C4-2B (cell line): ENCODE results near the gene CA14.

ENCODE experiments used
- H3K27ac ChIP-seq: fragments of 450-650 bp; 2 replicates; pipeline ENCODE4 v1.5.1; 2017
- CTCF ChIP-seq: fragments of 450-650 bp; conservative IDR thresholded peaks from 2 replicates; pipeline ENCODE4 v1.5.1; 2017; ENCODE audit warnings: mild to moderate bottlenecking
- ZFX ChIP-seq: fragments of 450-650 bp; IDR thresholded peaks from 2 replicates; pipeline ENCODE4 v1.6.1; 2017

The CA14 gene

GRCh38 chr1:150234309-150234565 lies 23.3 kb upstream of the CA14 start:
- H3K27ac ChIP-seq, result no peak overlapping the region; the same call in 1 of the 2 replicates

GRCh38 chr1:150234566-150235293 lies 22.8 kb upstream of the CA14 start:
- TF ChIP-seq CTCF (no peak), ZFX (no peak)
- H3K27ac ChIP-seq, result peak overlapping the region; percentile 69

More at GRCh38 chr1:150234309-150234565, 23.3 kb upstream of the CA14 start:
- TF ChIP-seq CTCF, result no peak
- no peak for TF ChIP-seq ZFX

GRCh38 chr1:150235294-150235851 lies 22.2 kb upstream of the CA14 start:
- TF ChIP-seq ZFX (no peak), CTCF (no peak)
- peak overlapping the region; percentile 69 for H3K27ac ChIP-seq

- H3K27ac ChIP-seq, result peak within 1 kb of the TSS; percentile 69
- TF ChIP-seq ZFX, result no peak
Observed at GRCh38 chr1:150235852-150236613, 21.5 kb upstream of the CA14 start, which contains the start of gene ANP32E. ANP32E (minus strand) TSS chr1:150236112; CDS start chr1:150235786, 326 bp downstream.

- TF ChIP-seq ZFX (no peak), CTCF (no peak; the same call in 1 of the 2 replicates)
- H3K27ac ChIP-seq, result peak overlapping the region; percentile 69
Observed at GRCh38 chr1:150236614-150237100, 20.9 kb upstream of the CA14 start.

GRCh38 chr1:150237176-150237575 lies 20.4 kb upstream of the CA14 start:
- peak overlapping the region; percentile 69 for H3K27ac ChIP-seq

GRCh38 chr1:150237746-150238145 lies 19.8 kb upstream of the CA14 start:
- no peak overlapping the region for H3K27ac ChIP-seq
- TF ChIP-seq ZFX (no peak), CTCF (no peak)

GRCh38 chr1:150243003-150243402 lies 14.6 kb upstream of the CA14 start:
- H3K27ac ChIP-seq, result no peak overlapping the region
- TF ChIP-seq CTCF, result no peak
- TF ChIP-seq ZFX, result no peak
